Thyroid gland (tissue), 4 donors: ENCODE measurements around the gene SDHA.
"Not testable (repeated sequence)": the region's sequence is repeated elsewhere in the genome, so short reads cannot be mapped to it uniquely, and the experiment has no call there.

Experiments
- POLR2A ChIP-seq, 2 donors: fragments of 450-650 bp; IDR thresholded peaks; one replicate each; pipeline ENCODE4 v1.6.1; 2017; ENCODE audit warnings: antibody characterized with exemption in 2 of 2, mild to moderate bottlenecking in 2 of 2, moderate library complexity in 1 of 2
- TF ChIP-seq, protein P1 (sequence below), 6 experiments: fragments of 200-600 bp in 3 of 6; fragments of 450-650 bp in 3 of 6; sonication (generic) in 3 of 6; IDR thresholded peaks; one replicate each; pipeline ENCODE4 v1.5.1; 2016 to 2019; ENCODE audit warnings: antibody characterized with exemption in 6 of 6, mild to moderate bottlenecking in 2 of 6, inconsistent platforms in 1 of 6, moderate library complexity in 1 of 6

DNA sequence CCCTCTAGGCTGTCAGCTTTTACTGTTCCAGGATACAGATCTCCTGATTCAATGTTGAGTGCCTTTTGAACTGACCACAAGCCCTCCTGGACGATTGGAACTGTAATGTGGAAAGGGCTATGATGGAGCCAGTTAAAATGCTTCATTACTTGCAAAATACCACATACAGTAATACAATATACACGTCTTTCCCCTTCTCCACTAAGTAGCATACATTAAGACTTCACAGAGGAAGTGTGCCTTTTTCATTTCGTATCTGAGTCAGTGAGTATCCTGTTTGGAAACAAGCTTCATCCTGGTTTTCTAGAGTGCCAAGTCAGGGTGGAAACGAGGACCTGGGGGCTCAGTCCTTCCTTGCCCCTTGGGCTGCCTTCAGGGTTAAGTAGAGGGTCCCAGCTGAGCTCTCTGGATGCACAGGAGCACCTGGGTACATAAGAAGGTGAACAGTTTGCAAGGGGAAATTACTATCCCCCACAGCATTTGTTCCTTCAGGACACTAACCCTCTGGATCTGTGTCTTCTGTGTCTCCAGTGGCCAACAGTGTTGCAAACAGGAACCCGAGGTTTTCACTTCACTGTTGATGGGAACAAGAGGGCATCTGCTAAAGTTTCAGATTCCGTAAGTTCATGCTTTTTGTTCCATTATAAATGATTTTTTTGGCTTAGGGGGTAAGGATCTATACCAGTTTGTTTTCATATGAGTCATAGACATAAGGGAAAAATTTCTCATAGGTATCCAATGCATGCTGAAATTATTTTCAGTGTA, 5.0 kb downstream of the SDHA start:
- TF ChIP-seq, protein P1, sequence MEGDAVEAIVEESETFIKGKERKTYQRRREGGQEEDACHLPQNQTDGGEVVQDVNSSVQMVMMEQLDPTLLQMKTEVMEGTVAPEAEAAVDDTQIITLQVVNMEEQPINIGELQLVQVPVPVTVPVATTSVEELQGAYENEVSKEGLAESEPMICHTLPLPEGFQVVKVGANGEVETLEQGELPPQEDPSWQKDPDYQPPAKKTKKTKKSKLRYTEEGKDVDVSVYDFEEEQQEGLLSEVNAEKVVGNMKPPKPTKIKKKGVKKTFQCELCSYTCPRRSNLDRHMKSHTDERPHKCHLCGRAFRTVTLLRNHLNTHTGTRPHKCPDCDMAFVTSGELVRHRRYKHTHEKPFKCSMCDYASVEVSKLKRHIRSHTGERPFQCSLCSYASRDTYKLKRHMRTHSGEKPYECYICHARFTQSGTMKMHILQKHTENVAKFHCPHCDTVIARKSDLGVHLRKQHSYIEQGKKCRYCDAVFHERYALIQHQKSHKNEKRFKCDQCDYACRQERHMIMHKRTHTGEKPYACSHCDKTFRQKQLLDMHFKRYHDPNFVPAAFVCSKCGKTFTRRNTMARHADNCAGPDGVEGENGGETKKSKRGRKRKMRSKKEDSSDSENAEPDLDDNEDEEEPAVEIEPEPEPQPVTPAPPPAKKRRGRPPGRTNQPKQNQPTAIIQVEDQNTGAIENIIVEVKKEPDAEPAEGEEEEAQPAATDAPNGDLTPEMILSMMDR (IDR thresholded peaks at IDR 0.05) = not testable (repeated sequence)
- TF ChIP-seq POLR2A (IDR thresholded peaks at IDR 0.05) = not testable (repeated sequence)
